Loucy (cell line): ENCODE data around the gene MVB12A.

Experiments used
- EZH2phosphoT487 ChIP-seq: fragments of 200-600 bp; IDR thresholded peaks from 2 replicates; pipeline ENCODE4 v1.6.1; 2018; ENCODE audit warnings: antibody characterized with exemption, mild to moderate bottlenecking, moderate library complexity, borderline replicate concordance
- TF ChIP-seq, protein P1 (sequence below): fragments of 200-600 bp; sonication (generic); conservative IDR thresholded peaks from 2 replicates; pipeline ENCODE4 v1.5.1; 2014; ENCODE audit warnings: mild to moderate bottlenecking, antibody characterized with exemption, low read length

DNA sequence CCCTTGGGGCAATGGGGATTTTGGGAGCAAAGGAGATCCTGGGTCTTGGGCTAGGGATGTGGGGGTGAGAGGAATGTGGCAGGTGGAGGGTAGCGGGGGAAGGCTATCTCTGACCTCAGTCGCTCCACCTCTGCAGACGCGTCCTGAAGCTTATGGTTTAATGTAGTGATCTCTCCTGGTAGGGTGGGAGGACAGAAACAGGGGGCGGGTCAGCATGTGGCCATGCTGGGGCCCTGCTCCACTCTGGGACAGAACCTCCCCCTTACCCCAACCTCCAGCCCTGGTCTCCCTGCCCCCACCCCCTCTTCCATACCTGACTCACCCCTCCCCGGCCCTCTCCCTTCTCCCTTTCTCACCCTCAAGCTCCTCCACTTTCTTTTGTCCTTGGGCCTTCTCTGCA is 15.8 kb upstream of the MVB12A start:
- TF ChIP-seq, protein P1, sequence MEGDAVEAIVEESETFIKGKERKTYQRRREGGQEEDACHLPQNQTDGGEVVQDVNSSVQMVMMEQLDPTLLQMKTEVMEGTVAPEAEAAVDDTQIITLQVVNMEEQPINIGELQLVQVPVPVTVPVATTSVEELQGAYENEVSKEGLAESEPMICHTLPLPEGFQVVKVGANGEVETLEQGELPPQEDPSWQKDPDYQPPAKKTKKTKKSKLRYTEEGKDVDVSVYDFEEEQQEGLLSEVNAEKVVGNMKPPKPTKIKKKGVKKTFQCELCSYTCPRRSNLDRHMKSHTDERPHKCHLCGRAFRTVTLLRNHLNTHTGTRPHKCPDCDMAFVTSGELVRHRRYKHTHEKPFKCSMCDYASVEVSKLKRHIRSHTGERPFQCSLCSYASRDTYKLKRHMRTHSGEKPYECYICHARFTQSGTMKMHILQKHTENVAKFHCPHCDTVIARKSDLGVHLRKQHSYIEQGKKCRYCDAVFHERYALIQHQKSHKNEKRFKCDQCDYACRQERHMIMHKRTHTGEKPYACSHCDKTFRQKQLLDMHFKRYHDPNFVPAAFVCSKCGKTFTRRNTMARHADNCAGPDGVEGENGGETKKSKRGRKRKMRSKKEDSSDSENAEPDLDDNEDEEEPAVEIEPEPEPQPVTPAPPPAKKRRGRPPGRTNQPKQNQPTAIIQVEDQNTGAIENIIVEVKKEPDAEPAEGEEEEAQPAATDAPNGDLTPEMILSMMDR, result no peak
- TF ChIP-seq EZH2phosphoT487, result no peak
